Measurements from ENCODE around the gene NTS.

DNA sequence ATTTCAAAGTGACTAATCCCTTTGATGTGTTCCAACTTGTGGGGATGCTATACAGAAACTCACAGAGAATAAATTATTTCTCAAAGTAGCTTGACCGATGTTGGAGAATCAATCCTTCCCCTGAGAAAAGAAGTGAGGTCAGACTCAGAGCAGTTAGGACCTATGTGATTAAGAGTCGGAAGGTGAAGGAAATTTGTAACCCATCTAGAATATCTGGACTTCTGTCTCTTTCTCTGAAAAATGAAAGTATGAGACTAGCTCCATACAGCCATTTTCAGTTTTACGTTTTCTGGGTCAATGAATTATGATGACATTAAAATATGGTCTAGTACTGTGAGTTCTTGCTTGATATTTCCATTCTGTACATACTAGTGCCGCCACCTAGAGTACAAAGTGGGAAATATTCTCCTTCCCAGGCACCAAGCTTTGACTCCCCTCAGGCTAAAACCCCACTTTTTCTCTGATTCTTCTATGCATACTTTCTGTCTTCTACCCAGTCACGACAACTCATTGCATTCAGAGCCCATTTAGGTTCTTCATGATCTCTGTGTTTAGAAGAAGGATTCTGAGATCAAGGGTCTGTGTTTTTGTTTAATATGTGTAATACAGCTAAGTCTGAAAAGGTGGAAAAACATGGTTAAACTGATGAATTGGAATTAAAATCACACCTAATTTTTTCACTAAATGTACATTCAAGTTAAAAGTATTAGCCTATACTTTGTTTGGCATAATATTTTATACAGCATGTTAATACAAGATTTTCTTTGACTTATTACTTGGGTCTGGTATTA is 6.9 kb upstream of the NTS start:
- TF ChIP-seq CTCF (IDR thresholded peaks at IDR 0.05; ENCODE audit: insufficient read depth, low read length, poor library complexity, severe bottlenecking), result peak; percentile 42
- no peak for TF ChIP-seq EZH2phosphoT487 (conservative IDR thresholded peaks at IDR 0.05; ENCODE audit: low read length)
